ENCODE results near the gene PRR22.

GRCh38 chr19:5828661-5829566 lies 44.4 kb upstream of the PRR22 start:
- TF ChIP-seq CTCF (IDR thresholded peaks at IDR 0.05) (no peak), POLR2A (IDR thresholded peaks at IDR 0.05) (no peak)

Measured in lower leg skin (tissue), 3 donors.